Lung (tissue), 12 donors: ENCODE results near the gene LPCAT2. TPM values are rescaled to one million over a fixed set of nuclear protein-coding genes. Genes with fewer than 3 reads are reported as not detected.

Experiments used
- ATAC-seq: fragments of 200-7000 bp; cut with Tn5 transposase; one replicate; pipeline ENCODE4 v1.9.1; 2020; ENCODE audit warnings: moderate number of reproducible peaks; ENCODE audit not compliant: insufficient read depth, low FRiP score
- DNase-seq, 3 donors: peaks; one replicate each; pipeline ENCODE4 v3.0.0-alpha.2; 2013 to 2017
- H3K27ac ChIP-seq, 2 donors: one replicate each; pipeline ENCODE4 v1.5.1; 2013; ENCODE audit warnings: mild to moderate bottlenecking in 2 of 2, moderate library complexity in 2 of 2, control low read depth in 1 of 2, inconsistent platforms in 1 of 2, low read depth in 1 of 2, low read length in 1 of 2
- H3K27me3 ChIP-seq, 3 donors: one replicate each; pipeline ENCODE4 v1.5.1; 2013; ENCODE audit warnings: low read length in 2 of 3; ENCODE audit not compliant: control insufficient read depth in 3 of 3, insufficient read depth in 3 of 3
- H3K36me3 ChIP-seq, 4 donors: one replicate each; pipeline ENCODE4 v1.5.1; 2013; ENCODE audit warnings: low read length in 4 of 4, mild to moderate bottlenecking in 1 of 4, moderate library complexity in 1 of 4; ENCODE audit not compliant: control insufficient read depth in 4 of 4, insufficient read depth in 4 of 4
- H3K4me1 ChIP-seq, 5 donors: one replicate each; pipeline ENCODE4 v1.5.1; 2013; ENCODE audit warnings: low read length in 5 of 5, mild to moderate bottlenecking in 2 of 5, moderate library complexity in 1 of 5; ENCODE audit not compliant: control insufficient read depth in 5 of 5, insufficient read depth in 5 of 5
- H3K4me3 ChIP-seq: one replicate; pipeline ENCODE4 v1.5.1; 2013; ENCODE audit warnings: mild to moderate bottlenecking, control low read depth, moderate library complexity
- H3K9ac ChIP-seq, 2 donors: one replicate each; pipeline ENCODE4 v1.5.1; 2013; ENCODE audit warnings: low read length in 2 of 2, control low read depth in 1 of 2; ENCODE audit not compliant: insufficient read depth in 1 of 2
- H3K9me3 ChIP-seq, 4 donors: one replicate each; pipeline ENCODE4 v1.5.1; 2013; ENCODE audit warnings: low read length in 3 of 4, mild to moderate bottlenecking in 1 of 4, moderate library complexity in 1 of 4; ENCODE audit not compliant: control insufficient read depth in 4 of 4, insufficient read depth in 3 of 4
- WGBS, 2 donors: extraction: QIAGEN DNeasy Blood & Tissue Kit; methylation state at CpG; one replicate each; pipeline ENCODE4 v1.1.7; 2013; 5-methylcytosine and 5-hydroxymethylcytosine counted together
- polyA plus RNA-seq, 2 donors: library from polyadenylated mRNA; stranded (reverse); fragments of 200-250 nt; gene quantifications; one replicate each; pipeline ENCODE4 v1.2.1, GENCODE V29; 2013
- total RNA-seq, 2 donors: library from RNA; depleted of rRNA in 1 of 2; stranded (reverse); fragments of >200 nt in 1 of 2; gene quantifications; one replicate each; pipeline ENCODE4 v1.2.1, GENCODE V29; 2014 to 2021
- TF ChIP-seq, protein P1 (sequence below): IDR thresholded peaks from 2 replicates; pipeline ENCODE4 v1.5.1; 2012; ENCODE audit warnings: mild to moderate bottlenecking; ENCODE audit errors: control extremely low read depth, extremely low read depth
- donor health status: control.
- donor health status: control.
- donor health status: Bipolar disorder and iron deficiency.
- donor health status: healthy.
- donor health status: DM: yes; HTN: yes; CAD: no.

LPCAT2 gene
- total and polyA plus RNA-seq, 4 donors = 9.5 to 25.3 (median 19.4) TPM

DNA sequence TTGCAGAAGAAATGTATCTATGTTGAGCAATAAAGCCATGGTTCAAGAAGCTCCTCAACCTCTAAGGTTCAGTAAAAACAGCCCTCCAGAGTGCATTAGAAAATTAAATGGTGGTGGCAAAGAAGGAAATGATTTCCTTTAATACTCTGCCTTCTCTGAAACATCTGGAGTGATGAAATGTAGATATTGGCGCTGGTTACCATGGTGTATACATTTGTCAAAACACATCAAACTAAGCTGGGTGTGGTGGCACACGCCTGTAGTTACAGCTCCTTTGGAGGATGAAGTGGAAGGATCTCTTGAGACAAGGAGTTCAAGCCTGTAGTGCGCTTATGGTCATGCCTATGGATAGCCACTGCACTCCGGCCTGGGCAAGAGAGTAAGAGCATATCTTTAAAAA, 63.6 kb downstream of the LPCAT2 start:
- Histone ChIP-seq H3K4me3 (no peak overlapping the region), H3K4me1 (peaks cover 0 to 14% (median 3%) of the 10 kb centered on the region in 5 donors), H3K27me3 (no peaks in the 10 kb centered on the region), H3K9ac (no peak overlapping the region), H3K9me3 (no peaks in the 10 kb centered on the region), H3K27ac (no peak overlapping the region), H3K36me3 (peaks cover 0 to 1% (median 0%) of the 10 kb centered on the region in 4 donors)
- no peak for DNase-seq
- ATAC-seq = no peak
- TF ChIP-seq, protein P1, sequence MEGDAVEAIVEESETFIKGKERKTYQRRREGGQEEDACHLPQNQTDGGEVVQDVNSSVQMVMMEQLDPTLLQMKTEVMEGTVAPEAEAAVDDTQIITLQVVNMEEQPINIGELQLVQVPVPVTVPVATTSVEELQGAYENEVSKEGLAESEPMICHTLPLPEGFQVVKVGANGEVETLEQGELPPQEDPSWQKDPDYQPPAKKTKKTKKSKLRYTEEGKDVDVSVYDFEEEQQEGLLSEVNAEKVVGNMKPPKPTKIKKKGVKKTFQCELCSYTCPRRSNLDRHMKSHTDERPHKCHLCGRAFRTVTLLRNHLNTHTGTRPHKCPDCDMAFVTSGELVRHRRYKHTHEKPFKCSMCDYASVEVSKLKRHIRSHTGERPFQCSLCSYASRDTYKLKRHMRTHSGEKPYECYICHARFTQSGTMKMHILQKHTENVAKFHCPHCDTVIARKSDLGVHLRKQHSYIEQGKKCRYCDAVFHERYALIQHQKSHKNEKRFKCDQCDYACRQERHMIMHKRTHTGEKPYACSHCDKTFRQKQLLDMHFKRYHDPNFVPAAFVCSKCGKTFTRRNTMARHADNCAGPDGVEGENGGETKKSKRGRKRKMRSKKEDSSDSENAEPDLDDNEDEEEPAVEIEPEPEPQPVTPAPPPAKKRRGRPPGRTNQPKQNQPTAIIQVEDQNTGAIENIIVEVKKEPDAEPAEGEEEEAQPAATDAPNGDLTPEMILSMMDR = no peak
- 84 to 91% methylated on average over 4 of the region's 4 CpGs for WGBS, 2 donors

DNA sequence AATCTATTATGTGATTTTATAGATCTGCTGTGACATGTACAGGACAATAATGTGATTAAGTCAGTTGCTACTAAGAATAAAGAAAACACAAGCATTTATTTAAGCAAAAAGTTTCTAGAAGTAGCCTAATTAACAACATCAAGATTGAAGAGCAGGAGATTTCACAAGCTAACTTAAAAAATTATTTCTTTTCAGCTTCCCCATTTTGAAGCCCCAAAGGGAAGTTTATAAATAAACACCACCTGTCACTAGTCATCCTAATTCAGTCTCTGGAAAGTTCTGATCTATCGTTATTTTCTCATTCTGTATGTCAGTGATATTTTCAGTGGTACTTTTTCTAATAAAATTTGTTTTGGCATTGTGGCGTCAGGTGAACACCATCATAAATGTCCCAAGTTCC, 65.9 kb downstream of the LPCAT2 start:
- H3K4me1 ChIP-seq = no peaks in the 10 kb centered on the region
- H3K27me3 ChIP-seq = no peaks in the 10 kb centered on the region
- no peaks in the 10 kb centered on the region for H3K9me3 ChIP-seq
- 37 to 64% methylated on average over 2 of the region's 2 CpGs for WGBS, 2 donors
- TF ChIP-seq, protein P1 = no peak
- no peak overlapping the region for H3K27ac ChIP-seq
- ATAC-seq (no peak), DNase-seq (no peak)
- H3K36me3 ChIP-seq = peaks cover 3 to 14% (median 8%) of the 10 kb centered on the region in 4 donors
- H3K9ac ChIP-seq = no peak overlapping the region
- H3K4me3 ChIP-seq = no peak overlapping the region

DNA sequence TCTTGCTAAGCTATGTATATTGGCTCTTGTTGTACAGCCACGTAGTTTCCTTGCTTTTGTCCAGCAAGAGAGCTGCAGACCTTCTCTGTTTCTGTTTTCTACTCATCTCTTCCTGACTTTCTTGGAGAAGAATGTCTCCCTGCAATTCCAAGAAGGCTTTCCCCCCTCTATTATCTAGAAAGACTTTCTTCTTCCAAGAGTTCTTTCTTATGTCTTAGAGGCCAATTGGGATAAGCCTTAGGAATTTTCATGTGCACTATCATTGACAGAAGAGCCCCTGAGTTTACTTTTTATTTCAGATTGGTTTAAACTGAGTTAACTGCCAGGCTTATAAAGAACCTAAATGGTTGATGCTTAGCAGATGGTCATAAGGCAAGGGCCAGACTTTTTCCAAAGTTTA, 66.6 kb downstream of the LPCAT2 start:
- no peaks in the 10 kb centered on the region for H3K9me3 ChIP-seq
- H3K27ac ChIP-seq = no peak overlapping the region
- peaks cover 3 to 15% (median 8%) of the 10 kb centered on the region in 4 donors for H3K36me3 ChIP-seq
- no peak overlapping the region for H3K4me3 ChIP-seq
- no peak for DNase-seq
- TF ChIP-seq, protein P1 = no peak
- H3K4me1 ChIP-seq = no peaks in the 10 kb centered on the region
- H3K9ac ChIP-seq = no peak overlapping the region
- no peak for ATAC-seq
- H3K27me3 ChIP-seq = no peaks in the 10 kb centered on the region
- 85 to 93% methylated on average over 1 of the region's 1 CpG for WGBS, 2 donors

DNA sequence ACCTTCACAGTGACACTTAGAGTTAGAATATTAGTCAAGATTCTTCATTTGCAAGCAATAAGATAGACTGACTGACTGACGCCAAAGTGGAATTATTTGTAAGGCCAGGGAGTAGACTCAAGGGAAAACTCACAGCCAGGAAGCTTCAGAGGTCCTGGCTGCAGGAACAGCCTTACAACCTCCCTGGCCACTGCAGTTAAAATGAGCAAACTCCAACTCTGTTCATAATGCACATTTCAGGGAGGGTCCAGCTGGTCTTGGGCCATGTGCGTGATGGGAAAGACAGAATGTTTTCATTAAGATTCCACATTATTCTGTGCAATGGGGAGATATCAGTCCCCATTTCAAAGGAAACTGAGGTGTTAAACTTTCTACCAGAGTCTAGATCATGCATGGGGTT, 67.5 kb downstream of the LPCAT2 start:
- Histone ChIP-seq H3K27ac (no peak overlapping the region), H3K4me1 (no peaks in the 10 kb centered on the region), H3K36me3 (peaks cover 3 to 15% (median 8%) of the 10 kb centered on the region in 4 donors), H3K27me3 (no peaks in the 10 kb centered on the region), H3K9me3 (no peaks in the 10 kb centered on the region), H3K9ac (no peak overlapping the region), H3K4me3 (no peak overlapping the region)
- DNase-seq (no peak), ATAC-seq (no peak)
- TF ChIP-seq, protein P1 = no peak
- 91 to 94% methylated on average over 2 of the region's 2 CpGs for WGBS, 2 donors
